CD14-positive monocyte (primary cell): ENCODE measurements around the gene R3HDM2. TPM values are rescaled to one million over a fixed set of nuclear protein-coding genes. Genes with fewer than 3 reads are reported as not detected.

Experiments used
- DNase-seq, 3 donors: peaks; one replicate each; pipeline ENCODE4 v3.0.0-alpha.2; 2011 to 2022
- H2AFZ ChIP-seq: 2 replicates; pipeline ENCODE4 v1.6.0; 2012; ENCODE audit warnings: mild to moderate bottlenecking, low read depth, low read length, inconsistent platforms; ENCODE audit not compliant: insufficient read depth, poor library complexity, severe bottlenecking
- H3K27ac ChIP-seq, 2 donors: 1 replicate in 1 of 2; 2 replicates in 1 of 2; pipeline ENCODE4 v1.5.1; 2012 to 2013; ENCODE audit warnings: low read length in 2 of 2, control low read depth in 1 of 2, inconsistent platforms in 1 of 2, low read depth in 1 of 2, mild to moderate bottlenecking in 1 of 2
- H3K27me3 ChIP-seq, 2 donors: one replicate each; pipeline versions ENCODE4 v1.6.0 to v1.6.1; 2011 to 2013; ENCODE audit warnings: low read length in 2 of 2; ENCODE audit not compliant: control insufficient read depth in 2 of 2, insufficient read depth in 2 of 2
- H3K36me3 ChIP-seq, 2 donors: replicated peaks in 1 of 2; 1 replicate in 1 of 2; 2 replicates in 1 of 2; pipeline versions ENCODE4 v1.5.1 to v1.6.1; 2012 to 2013; ENCODE audit warnings: low read length in 2 of 2, control low read depth in 1 of 2, inconsistent platforms in 1 of 2, mild to moderate bottlenecking in 1 of 2; ENCODE audit not compliant: insufficient read depth in 2 of 2, control insufficient read depth in 1 of 2
- H3K4me1 ChIP-seq, 2 donors: 1 replicate in 1 of 2; 2 replicates in 1 of 2; pipeline versions ENCODE4 v1.5.1 to v1.6.1; 2012 to 2013; ENCODE audit warnings: low read length in 2 of 2, control low read depth in 1 of 2, inconsistent platforms in 1 of 2, mild to moderate bottlenecking in 1 of 2, moderate library complexity in 1 of 2; ENCODE audit not compliant: insufficient read depth in 2 of 2, control insufficient read depth in 1 of 2
- H3K4me2 ChIP-seq: replicated peaks from 2 replicates; pipeline ENCODE3; 2012; ENCODE audit warnings: low read length, moderate library complexity, mild to moderate bottlenecking; ENCODE audit not compliant: poor library complexity, severe bottlenecking; ENCODE audit errors: extremely low read depth
- H3K4me3 ChIP-seq, 3 experiments: fragments of 200-600 bp in 1 of 3; sonication (generic) in 1 of 3; replicated peaks in 1 of 3; 1 replicate in 2 of 3; 2 replicates in 1 of 3; pipeline ENCODE4 v1.5.1; 2011 to 2013; ENCODE audit warnings: low read length in 3 of 3, mild to moderate bottlenecking in 3 of 3, control low read depth in 2 of 3, low read depth in 2 of 3, inconsistent platforms in 1 of 3, moderate library complexity in 1 of 3
- H3K79me2 ChIP-seq: 2 replicates; pipeline ENCODE4 v1.6.0; 2012; ENCODE audit warnings: mild to moderate bottlenecking, control low read depth, inconsistent platforms, low read length, moderate library complexity; ENCODE audit not compliant: insufficient read depth
- H3K9ac ChIP-seq: 2 replicates; pipeline ENCODE4 v1.6.0; 2017; ENCODE audit warnings: low read length, mild to moderate bottlenecking; ENCODE audit not compliant: insufficient read depth, poor library complexity, severe bottlenecking
- H3K9me3 ChIP-seq, 2 donors: replicated peaks in 1 of 2; 1 replicate in 1 of 2; 2 replicates in 1 of 2; pipeline versions ENCODE4 v1.5.1 to v1.6.1; 2012 to 2013; ENCODE audit warnings: low read length in 2 of 2, control low read depth in 1 of 2; ENCODE audit not compliant: control insufficient read depth in 1 of 2, insufficient read depth in 1 of 2
- H4K20me1 ChIP-seq: 2 replicates; pipeline ENCODE4 v1.6.0; 2012; ENCODE audit warnings: mild to moderate bottlenecking, low read length, control low read depth, moderate library complexity; ENCODE audit not compliant: insufficient read depth
- H3K27ac Mint-ChIP-seq, 7 donors: one replicate each; pipeline ENCODE4 v1.8.0; 2020; ENCODE audit warnings: mild to moderate bottlenecking in 7 of 7, mixed read lengths in 7 of 7, moderate library complexity in 6 of 7, inconsistent platforms in 2 of 7
- H3K27me3 Mint-ChIP-seq, 3 donors: one replicate each; pipeline ENCODE4 v1.8.0; 2021 to 2022; ENCODE audit warnings: low read depth in 3 of 3, mild to moderate bottlenecking in 3 of 3, mixed read lengths in 3 of 3, moderate library complexity in 3 of 3, inconsistent platforms in 1 of 3
- H3K36me3 Mint-ChIP-seq, 2 donors: one replicate each; pipeline ENCODE4 v1.8.0; 2020; ENCODE audit warnings: mixed read lengths in 2 of 2, inconsistent platforms in 1 of 2, mild to moderate bottlenecking in 1 of 2
- H3K4me1 Mint-ChIP-seq: one replicate; pipeline ENCODE4 v1.8.0; 2020; ENCODE audit warnings: mild to moderate bottlenecking, mixed read lengths
- H3K4me3 Mint-ChIP-seq, 2 donors: one replicate each; pipeline ENCODE4 v1.8.0; 2020; ENCODE audit warnings: mild to moderate bottlenecking in 2 of 2, mixed read lengths in 2 of 2, moderate library complexity in 1 of 2
- H3K9me3 Mint-ChIP-seq, 7 donors: one replicate each; pipeline ENCODE4 v1.8.0; 2020 to 2022; ENCODE audit warnings: mixed read lengths in 7 of 7, mild to moderate bottlenecking in 6 of 7, moderate library complexity in 6 of 7, inconsistent platforms in 2 of 7
- CTCF ChIP-seq: fragments of 200-600 bp; IDR thresholded peaks from one replicate; pipeline ENCODE4 v1.8.0; 2022; ENCODE audit warnings: antibody characterized with exemption, mild to moderate bottlenecking
- WGBS: methylation state at CpG from one replicate; pipeline ENCODE4 v1.1.5; 2013; ENCODE audit warnings: missing lambda C conversion rate; ENCODE audit not compliant: insufficient coverage; 5-methylcytosine and 5-hydroxymethylcytosine counted together
- intact Hi-C, 2 donors: fragments of 100-400 bp; cut with micrococcal nuclease; formaldehyde crosslinking; loops; one replicate each; pipeline versions ENCODE4 v1.15.0 to v1.15.1; 2023
- polyA plus RNA-seq, 3 donors: library from polyadenylated mRNA; depleted of rRNA in 1 of 3; unstranded in 2 of 3; stranded (reverse) in 1 of 3; fragments of 300-500 nt in 2 of 3; fragments of >200 nt in 1 of 3; fragmentation: Illumina TruSeq in 2 of 3; gene quantifications; 1 replicate in 2 of 3; 2 replicates in 1 of 3; pipeline ENCODE4 v1.2.3, GENCODE V29; 2012 to 2021

R3HDM2 gene
- polyA plus RNA-seq, 3 donors: 4.2 to 69.4 (median 7.3) TPM

- DNase-seq: no peak
- no peak overlapping the region for H3K9ac ChIP-seq
- TF ChIP-seq CTCF: no peak
- Mint-ChIP-seq H3K4me1 (no peaks in the 10 kb centered on the region), H3K9me3 (no peaks in the 10 kb centered on the region), H3K27me3 (no peaks in the 10 kb centered on the region), H3K4me3 (no peak overlapping the region), H3K27ac (peak overlapping the region in 1 of 7 donors; percentile 74), H3K36me3 (peaks cover 48 to 77% of the 10 kb centered on the region in 2 donors)
- H3K4me2 ChIP-seq: no peak overlapping the region
- peaks cover 21 to 68% of the 10 kb centered on the region in 2 donors for H3K36me3 ChIP-seq
- H3K27me3 ChIP-seq: no peaks in the 10 kb centered on the region
- H3K4me3 ChIP-seq: no peak overlapping the region
- intact Hi-C loops: loop anchor here (5.0 to 10.0 kb wide), 2 partner anchors 143 to 145 kb away; partner anchors contain the start of genes GLI1 (in 1 of the 2) and INHBE (in 1 of the 2)
- no peaks in the 10 kb centered on the region for H3K9me3 ChIP-seq
- H3K79me2 ChIP-seq: no peaks in the 10 kb centered on the region
- no peak overlapping the region for H2AFZ ChIP-seq
- H3K4me1 ChIP-seq: no peaks in the 10 kb centered on the region
- WGBS: 100% methylated on average over 1 of the region's 2 CpGs
- no peak overlapping the region for H3K27ac ChIP-seq
- no peaks in the 10 kb centered on the region for H4K20me1 ChIP-seq
Measured at GRCh38 chr12:57309420-57309819, 121.4 kb downstream of the R3HDM2 start.

- Mint-ChIP-seq H3K27me3 (peaks cover 0 to 1% (median 0%) of the 10 kb centered on the region in 3 donors), H3K27ac (no peak overlapping the region), H3K9me3 (no peaks in the 10 kb centered on the region), H3K36me3 (peaks cover 76 to 90% of the 10 kb centered on the region in 2 donors), H3K4me3 (no peak overlapping the region), H3K4me1 (no peaks in the 10 kb centered on the region)
- H3K4me1 ChIP-seq: no peaks in the 10 kb centered on the region
- no peak for TF ChIP-seq CTCF
- no peak overlapping the region for H2AFZ ChIP-seq
- no peaks in the 10 kb centered on the region for H3K79me2 ChIP-seq
- H3K27ac ChIP-seq: no peak overlapping the region
- H3K4me3 ChIP-seq: no peak overlapping the region
- H3K36me3 ChIP-seq: peaks cover 69 to 96% of the 10 kb centered on the region in 2 donors
- H3K4me2 ChIP-seq: no peak overlapping the region
- H4K20me1 ChIP-seq: no peaks in the 10 kb centered on the region
- no peak overlapping the region for H3K9ac ChIP-seq
- intact Hi-C loops: loop anchor here in 1 of 2 donors (10.0 kb wide), 1 partner anchor 154 kb away; the partner anchor contains the start of genes GLI1 and INHBE
- no peak for DNase-seq
- H3K9me3 ChIP-seq: no peaks in the 10 kb centered on the region
- WGBS: 100% methylated on average over 1 of the region's 3 CpGs
- H3K27me3 ChIP-seq: no peaks in the 10 kb centered on the region
Measured at GRCh38 chr12:57300961-57301584, 129.8 kb downstream of the R3HDM2 start.
